HK-2 (cell line): ENCODE results near the gene PRKCSH.
"Not testable (repeated sequence)": the region's sequence is repeated elsewhere in the genome, so short reads cannot be mapped to it uniquely, and the experiment has no call there.

ENCODE experiments used
- DNase-seq: peaks from one replicate; pipeline ENCODE4 v3.0.0-alpha.2; 2018; ENCODE audit not compliant: unreplicated experiment

PRKCSH gene

GRCh38 chr19:11475343-11475742 lies 39.9 kb downstream of the PRKCSH start:
- DNase-seq: not testable (repeated sequence)

DNA sequence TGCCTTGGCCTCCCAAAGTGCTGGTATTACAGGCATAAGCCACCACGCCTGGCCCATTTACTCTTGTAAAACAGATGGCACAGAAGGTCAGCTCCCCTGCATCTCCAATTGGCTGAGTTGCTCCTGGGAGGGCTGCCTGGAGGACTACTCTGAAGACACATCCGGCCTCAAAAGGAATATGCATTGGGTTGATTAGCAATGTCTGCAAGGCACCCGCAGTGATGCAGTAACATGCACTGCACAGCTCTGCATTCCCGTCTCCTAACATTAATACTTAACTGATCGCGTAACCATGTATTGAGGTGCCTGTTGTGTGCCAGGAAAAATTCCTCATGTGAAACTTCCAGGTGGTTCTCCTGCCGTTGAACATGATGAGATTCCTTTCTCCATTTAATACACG lies 40.4 kb downstream of the PRKCSH start:
- DNase-seq: no peak

GRCh38 chr19:11478167-11479089 lies 43.0 kb downstream of the PRKCSH start:
- DNase-seq: no peak

GRCh38 chr19:11479090-11479897 lies 43.9 kb downstream of the PRKCSH start:
- no peak for DNase-seq

GRCh38 chr19:11479898-11480714 lies 44.7 kb downstream of the PRKCSH start:
- DNase-seq: no peak

DNA sequence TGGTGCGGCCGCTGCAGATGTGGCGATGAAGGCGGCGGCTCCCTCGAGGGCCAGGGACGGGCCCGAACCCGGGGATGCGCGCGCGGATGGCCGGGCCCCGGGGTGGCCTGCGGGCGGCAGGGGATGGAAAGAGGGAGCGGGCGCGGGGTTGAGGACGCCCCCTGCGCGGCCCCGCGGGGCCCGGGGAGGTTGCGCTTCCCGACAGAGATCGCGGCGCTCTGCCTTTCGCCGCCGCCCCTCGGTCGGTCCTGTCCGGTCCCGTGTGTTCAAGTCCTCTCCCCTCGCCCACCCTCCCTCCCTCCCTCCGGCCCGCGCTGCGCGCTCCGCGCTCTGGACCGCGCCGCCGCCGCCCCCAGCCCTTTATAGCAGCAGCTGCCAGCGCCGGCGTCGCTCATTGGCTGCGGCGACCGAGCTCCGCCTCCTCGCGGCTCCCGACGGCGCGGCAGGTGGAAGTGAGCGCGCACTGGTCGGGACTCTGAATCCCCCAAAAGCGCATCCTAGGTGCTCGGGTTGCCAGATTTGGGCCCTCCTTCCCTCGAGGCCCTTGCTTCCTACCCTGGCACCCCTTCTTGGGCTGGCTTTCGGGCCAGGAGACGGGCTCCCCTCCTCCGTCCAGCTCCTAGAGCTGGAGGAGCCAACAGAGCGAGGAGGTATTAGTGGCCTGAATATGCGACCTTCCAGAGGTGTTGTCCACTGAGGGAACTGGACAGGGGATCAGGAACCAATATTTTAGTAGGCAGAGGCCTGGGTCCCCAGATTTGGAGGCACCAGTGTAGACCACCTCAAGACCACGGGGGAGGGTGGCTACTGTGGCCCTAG lies 45.5 kb downstream of the PRKCSH start, which contains the start of gene ELAVL3:
Gene ELAVL3 (minus strand): TSS at position 332 of the 819 bp plus-strand sequence. CDS start 438 bp downstream, outside the sequence.
- no peak for DNase-seq

DNA sequence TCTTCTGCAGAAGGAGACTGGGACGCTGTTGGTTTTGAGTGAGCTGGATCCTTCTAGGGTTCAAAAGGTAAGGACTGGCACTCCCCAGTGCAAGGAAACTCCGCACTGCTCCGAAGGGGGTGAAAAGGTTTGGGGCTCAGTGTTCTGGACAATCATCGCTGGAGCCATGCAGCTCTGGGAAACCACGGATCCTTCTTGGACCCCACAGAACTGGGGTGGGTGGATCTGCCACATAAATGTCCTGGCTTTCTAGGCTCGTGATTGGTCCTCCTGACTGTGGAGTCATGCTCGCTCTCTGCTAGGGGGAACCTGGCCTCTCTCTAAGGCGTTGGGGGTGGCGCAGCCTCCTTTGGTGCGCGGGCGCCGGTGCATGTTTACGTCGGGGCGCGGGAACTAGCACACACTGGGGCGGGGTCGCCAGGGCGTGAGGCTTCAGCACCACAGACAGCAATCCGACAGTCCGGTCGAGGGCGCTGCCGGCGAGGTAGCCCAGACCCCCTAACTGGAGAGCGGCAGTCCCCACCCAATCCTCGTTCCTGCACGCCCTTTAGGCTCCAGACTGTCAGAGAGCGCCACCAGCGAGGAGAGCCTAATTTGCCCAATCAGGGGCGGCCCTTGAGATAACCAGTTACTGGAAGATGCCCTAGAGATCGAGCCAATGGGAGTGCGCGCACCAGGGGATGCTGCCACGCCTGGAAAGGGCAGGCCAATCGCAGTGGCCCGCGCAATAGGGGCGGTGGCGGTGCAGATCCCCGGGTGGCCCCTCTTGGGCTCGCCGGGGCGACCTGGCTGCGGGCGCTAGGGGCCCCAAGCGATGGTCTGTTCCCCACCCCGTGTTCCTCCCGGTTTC lies 46.3 kb downstream of the PRKCSH start:
- DNase-seq: peak; percentile 93

DNA sequence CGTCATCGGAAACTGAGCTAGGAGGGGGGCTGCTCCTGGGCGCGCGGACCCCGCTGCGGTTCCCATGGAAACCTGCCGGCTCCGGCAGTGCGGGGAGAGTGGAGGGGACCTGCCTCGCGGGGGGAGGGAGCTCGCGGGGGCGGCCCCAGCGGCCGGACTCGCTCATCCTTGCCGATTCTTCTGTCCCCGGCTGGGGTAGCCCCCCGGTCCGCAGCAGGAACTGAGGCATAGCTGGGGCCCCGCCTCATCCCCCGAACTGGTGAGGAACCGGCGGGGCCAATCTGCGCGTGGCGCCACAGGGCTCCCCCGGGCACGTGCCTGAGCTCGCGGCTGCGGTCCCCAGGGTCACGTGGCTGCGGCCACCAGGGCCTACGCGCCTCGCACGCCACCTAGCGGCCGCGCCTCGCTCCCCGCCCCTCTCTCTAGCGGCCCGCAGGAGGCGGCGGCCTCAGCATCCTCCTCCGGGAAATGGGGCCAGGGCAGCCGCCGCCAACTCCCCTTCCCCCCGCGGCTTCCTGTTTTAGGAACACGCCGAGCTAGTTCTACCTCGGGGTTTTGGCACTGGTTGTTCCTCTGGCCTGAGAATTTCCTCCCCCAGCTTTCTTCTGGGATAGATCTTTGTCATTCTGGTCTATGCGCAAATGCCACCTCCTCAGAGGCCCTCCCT lies 47.1 kb downstream of the PRKCSH start:
- peak; percentile 89 for DNase-seq

GRCh38 chr19:11483366-11484111 lies 48.1 kb downstream of the PRKCSH start:
- no peak for DNase-seq

DNA sequence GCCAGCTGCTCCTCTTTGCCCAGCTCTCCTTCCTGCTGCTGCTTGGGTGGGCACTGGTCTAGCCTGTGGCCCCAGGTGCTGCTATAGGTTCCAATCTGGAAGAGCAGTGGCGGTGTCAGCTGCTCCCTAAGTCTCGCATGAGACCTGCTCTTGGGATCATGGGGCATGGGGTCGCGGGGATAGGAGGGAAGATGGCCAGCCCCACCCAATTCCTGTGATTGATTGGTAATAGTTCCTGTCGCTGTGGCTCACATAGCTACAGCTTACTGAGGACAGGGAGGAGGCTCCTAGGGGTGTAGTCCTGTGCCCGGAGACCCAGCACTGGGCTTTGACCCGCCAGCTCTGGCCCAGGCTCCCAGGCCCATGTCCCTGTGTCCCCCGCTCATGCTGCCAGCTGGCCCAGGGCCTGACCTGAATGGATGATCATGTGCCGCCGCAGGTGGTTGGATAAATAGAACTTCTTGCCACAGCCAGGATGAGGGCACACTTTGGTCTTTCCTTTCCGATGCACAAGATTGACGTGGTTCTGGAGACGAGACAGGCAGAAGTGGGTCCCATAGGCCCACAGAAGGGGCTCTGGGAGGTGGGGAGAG lies 49.9 kb downstream of the PRKCSH start:
- no peak for DNase-seq

- no peak for DNase-seq
Observed at GRCh38 chr19:11486661-11487503, 51.4 kb downstream of the PRKCSH start.

GRCh38 chr19:11489378-11489777 lies 53.9 kb downstream of the PRKCSH start:
- no peak for DNase-seq

- no peak for DNase-seq
Observed at GRCh38 chr19:11494634-11495285, 59.3 kb downstream of the PRKCSH start.

GRCh38 chr19:11495481-11495880 lies 60.0 kb downstream of the PRKCSH start:
- no peak for DNase-seq

GRCh38 chr19:11495885-11496284 lies 60.5 kb downstream of the PRKCSH start:
- no peak for DNase-seq

- DNase-seq: peak; percentile 85
Observed at GRCh38 chr19:11496391-11497163, 61.1 kb downstream of the PRKCSH start.
